Liver (tissue), 9 donors: Measurements from ENCODE around the gene GNAO1. TPM values are rescaled to one million over a fixed set of nuclear protein-coding genes. Genes with fewer than 3 reads are reported as not detected.

ENCODE experiments used
- DNase-seq: peaks from one replicate; pipeline ENCODE4 v3.0.0-alpha.2; 2017; ENCODE audit warnings: low spot score
- H3K27ac ChIP-seq, 2 donors: one replicate each; pipeline ENCODE4 v1.7.0; 2013; ENCODE audit warnings: inconsistent platforms in 2 of 2, low read length in 2 of 2, control low read depth in 1 of 2, low read depth in 1 of 2, mild to moderate bottlenecking in 1 of 2
- H3K27me3 ChIP-seq, 4 donors: one replicate each; pipeline versions ENCODE4 v1.6.1 to v1.7.0; 2013; ENCODE audit warnings: low read length in 3 of 4, inconsistent platforms in 1 of 4, mild to moderate bottlenecking in 1 of 4, moderate library complexity in 1 of 4; ENCODE audit not compliant: control insufficient read depth in 4 of 4, insufficient read depth in 4 of 4
- H3K36me3 ChIP-seq, 4 donors: one replicate each; pipeline versions ENCODE4 v1.6.1 to v1.7.0; 2013; ENCODE audit warnings: low read length in 3 of 4, mild to moderate bottlenecking in 3 of 4, low read depth in 1 of 4, moderate library complexity in 1 of 4; ENCODE audit not compliant: control insufficient read depth in 4 of 4, insufficient read depth in 3 of 4
- H3K4me1 ChIP-seq, 4 donors: one replicate each; pipeline versions ENCODE4 v1.6.1 to v1.7.0; 2013; ENCODE audit warnings: low read length in 3 of 4, mild to moderate bottlenecking in 3 of 4, moderate library complexity in 1 of 4; ENCODE audit not compliant: control insufficient read depth in 4 of 4, insufficient read depth in 4 of 4
- H3K4me3 ChIP-seq, 3 donors: one replicate each; pipeline versions ENCODE4 v1.6.1 to v1.7.0; 2013; ENCODE audit warnings: low read length in 3 of 3, control low read depth in 1 of 3, low read depth in 1 of 3, mild to moderate bottlenecking in 1 of 3
- H3K9ac ChIP-seq, 2 donors: one replicate each; pipeline ENCODE4 v1.7.0; 2013; ENCODE audit warnings: low read length in 2 of 2, mild to moderate bottlenecking in 2 of 2, moderate library complexity in 2 of 2, control low read depth in 1 of 2, low read depth in 1 of 2
- H3K9me3 ChIP-seq, 4 donors: one replicate each; pipeline versions ENCODE4 v1.6.1 to v1.7.0; 2013; ENCODE audit warnings: low read length in 3 of 4; ENCODE audit not compliant: control insufficient read depth in 4 of 4
- EGR1 ChIP-seq, 2 donors: IDR thresholded peaks; 2 replicates each; pipeline ENCODE4 v1.6.1; 2016 to 2018; ENCODE audit warnings: antibody characterized with exemption in 2 of 2, low read depth in 2 of 2
- FOXA1 ChIP-seq: IDR thresholded peaks from 2 replicates; pipeline ENCODE4 v1.6.1; 2016; ENCODE audit warnings: antibody characterized with exemption
- FOXA2 ChIP-seq: IDR thresholded peaks from 2 replicates; pipeline ENCODE4 v1.6.1; 2016; ENCODE audit warnings: antibody characterized with exemption
- HNF4A ChIP-seq, 2 donors: conservative IDR thresholded peaks; 2 replicates each; pipeline ENCODE4 v1.6.1; 2016; ENCODE audit warnings: antibody characterized with exemption in 2 of 2, mild to moderate bottlenecking in 2 of 2
- HNF4G ChIP-seq: IDR thresholded peaks from 2 replicates; pipeline ENCODE4 v1.6.1; 2016; ENCODE audit warnings: antibody characterized with exemption
- NR2F2 ChIP-seq: IDR thresholded peaks from 2 replicates; pipeline ENCODE4 v1.6.1; 2016; ENCODE audit warnings: antibody characterized with exemption
- RAD21 ChIP-seq, 2 donors: IDR thresholded peaks; 2 replicates each; pipeline ENCODE4 v1.6.1; 2016; ENCODE audit warnings: antibody characterized with exemption in 2 of 2, mild to moderate bottlenecking in 2 of 2
- RXRA ChIP-seq, 2 donors: IDR thresholded peaks; 2 replicates each; pipeline ENCODE4 v1.6.1; 2017 to 2018; ENCODE audit warnings: antibody characterized with exemption in 2 of 2, mild to moderate bottlenecking in 1 of 2
- SP1 ChIP-seq: IDR thresholded peaks from 2 replicates; pipeline ENCODE4 v1.6.1; 2018; ENCODE audit warnings: antibody characterized with exemption, mild to moderate bottlenecking
- TAF1 ChIP-seq: conservative IDR thresholded peaks from 2 replicates; pipeline ENCODE4 v1.6.1; 2016; ENCODE audit warnings: antibody characterized with exemption, mild to moderate bottlenecking
- WGBS: extraction: QIAGEN DNeasy Blood & Tissue Kit; methylation state at CpG from one replicate; pipeline ENCODE4 v1.1.7; 2013; 5-methylcytosine and 5-hydroxymethylcytosine counted together
- polyA plus RNA-seq, 2 donors: library from polyadenylated mRNA; stranded (reverse) in 1 of 2; unstranded in 1 of 2; fragments of 200-250 nt in 1 of 2; fragments of >200 nt in 1 of 2; fragmentation: Nextera tagmentation in 1 of 2; extraction: Ambion mirVana in 1 of 2; gene quantifications; one replicate each; pipeline versions ENCODE4 v1.2.1 to v1.2.3, GENCODE V29; 2013 to 2015
- total RNA-seq, 2 donors: library from RNA; depleted of rRNA; stranded (reverse); fragments of >200 nt; gene quantifications; one replicate each; pipeline ENCODE4 v1.2.3, GENCODE V29; 2014
- TF ChIP-seq, protein P1 (sequence below): IDR thresholded peaks from 2 replicates; pipeline ENCODE4 v1.6.1; 2016; ENCODE audit warnings: antibody characterized with exemption
- TF ChIP-seq, protein P2 (sequence below): fragments of 150-350 bp; IDR thresholded peaks from 2 replicates; pipeline ENCODE4 v1.5.1; 2017; ENCODE audit warnings: improper control_type of control experiment, low read depth, low read length; ENCODE audit not compliant: missing input control
- TF ChIP-seq, protein P3 (sequence below): IDR thresholded peaks from 2 replicates; pipeline ENCODE4 v1.6.1; 2016; ENCODE audit warnings: antibody characterized with exemption
- donor health status: healthy.
- donor health status: healthy.
- donor health status: healthy.
- donor health status: healthy.
- donor health status: healthy.

GNAO1 gene
- total and polyA plus RNA-seq, 4 donors, result 0.61 to 15.1 (median 7.0) TPM

DNA sequence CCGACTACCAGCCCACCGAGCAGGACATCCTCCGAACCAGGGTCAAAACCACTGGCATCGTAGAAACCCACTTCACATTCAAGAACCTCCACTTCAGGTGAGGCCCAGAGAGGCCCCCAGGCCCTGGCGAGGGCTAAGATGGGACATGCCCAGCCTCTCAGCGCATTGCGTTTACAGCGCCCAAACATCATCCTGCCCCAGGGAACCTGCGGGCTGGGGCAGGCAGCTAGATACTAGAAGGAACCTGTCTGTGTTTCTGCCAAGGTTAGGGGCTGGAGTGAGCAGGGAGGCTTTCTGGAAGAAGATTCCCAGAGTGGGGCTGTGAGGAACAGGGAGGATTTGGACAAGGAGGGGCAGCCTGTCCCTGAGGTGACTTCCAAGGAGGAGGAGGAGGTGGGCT lies 143.5 kb downstream of the GNAO1 start:
- Histone ChIP-seq H3K27me3 (no peaks in the 10 kb centered on the region), H3K27ac (no peak overlapping the region), H3K4me1 (peaks cover 0 to 12% (median 3%) of the 10 kb centered on the region in 4 donors), H3K9me3 (no peaks in the 10 kb centered on the region), H3K4me3 (no peak overlapping the region), H3K9ac (no peak overlapping the region), H3K36me3 (peaks cover 0 to 40% (median 10%) of the 10 kb centered on the region in 4 donors)
- DNase-seq, result no peak
- TF ChIP-seq RXRA (IDR thresholded peaks at IDR 0.05), result no peak
- TF ChIP-seq, protein P1, sequence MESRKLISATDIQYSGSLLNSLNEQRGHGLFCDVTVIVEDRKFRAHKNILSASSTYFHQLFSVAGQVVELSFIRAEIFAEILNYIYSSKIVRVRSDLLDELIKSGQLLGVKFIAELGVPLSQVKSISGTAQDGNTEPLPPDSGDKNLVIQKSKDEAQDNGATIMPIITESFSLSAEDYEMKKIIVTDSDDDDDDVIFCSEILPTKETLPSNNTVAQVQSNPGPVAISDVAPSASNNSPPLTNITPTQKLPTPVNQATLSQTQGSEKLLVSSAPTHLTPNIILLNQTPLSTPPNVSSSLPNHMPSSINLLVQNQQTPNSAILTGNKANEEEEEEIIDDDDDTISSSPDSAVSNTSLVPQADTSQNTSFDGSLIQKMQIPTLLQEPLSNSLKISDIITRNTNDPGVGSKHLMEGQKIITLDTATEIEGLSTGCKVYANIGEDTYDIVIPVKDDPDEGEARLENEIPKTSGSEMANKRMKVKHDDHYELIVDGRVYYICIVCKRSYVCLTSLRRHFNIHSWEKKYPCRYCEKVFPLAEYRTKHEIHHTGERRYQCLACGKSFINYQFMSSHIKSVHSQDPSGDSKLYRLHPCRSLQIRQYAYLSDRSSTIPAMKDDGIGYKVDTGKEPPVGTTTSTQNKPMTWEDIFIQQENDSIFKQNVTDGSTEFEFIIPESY, result no peak
- TF ChIP-seq, protein P2, sequence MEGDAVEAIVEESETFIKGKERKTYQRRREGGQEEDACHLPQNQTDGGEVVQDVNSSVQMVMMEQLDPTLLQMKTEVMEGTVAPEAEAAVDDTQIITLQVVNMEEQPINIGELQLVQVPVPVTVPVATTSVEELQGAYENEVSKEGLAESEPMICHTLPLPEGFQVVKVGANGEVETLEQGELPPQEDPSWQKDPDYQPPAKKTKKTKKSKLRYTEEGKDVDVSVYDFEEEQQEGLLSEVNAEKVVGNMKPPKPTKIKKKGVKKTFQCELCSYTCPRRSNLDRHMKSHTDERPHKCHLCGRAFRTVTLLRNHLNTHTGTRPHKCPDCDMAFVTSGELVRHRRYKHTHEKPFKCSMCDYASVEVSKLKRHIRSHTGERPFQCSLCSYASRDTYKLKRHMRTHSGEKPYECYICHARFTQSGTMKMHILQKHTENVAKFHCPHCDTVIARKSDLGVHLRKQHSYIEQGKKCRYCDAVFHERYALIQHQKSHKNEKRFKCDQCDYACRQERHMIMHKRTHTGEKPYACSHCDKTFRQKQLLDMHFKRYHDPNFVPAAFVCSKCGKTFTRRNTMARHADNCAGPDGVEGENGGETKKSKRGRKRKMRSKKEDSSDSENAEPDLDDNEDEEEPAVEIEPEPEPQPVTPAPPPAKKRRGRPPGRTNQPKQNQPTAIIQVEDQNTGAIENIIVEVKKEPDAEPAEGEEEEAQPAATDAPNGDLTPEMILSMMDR, result no peak
- no peak for TF ChIP-seq NR2F2
- no peak for TF ChIP-seq TAF1
- no peak for TF ChIP-seq RAD21 (IDR thresholded peaks at IDR 0.05)
- TF ChIP-seq HNF4G, result no peak
- no peak for TF ChIP-seq FOXA1
- TF ChIP-seq, protein P3, sequence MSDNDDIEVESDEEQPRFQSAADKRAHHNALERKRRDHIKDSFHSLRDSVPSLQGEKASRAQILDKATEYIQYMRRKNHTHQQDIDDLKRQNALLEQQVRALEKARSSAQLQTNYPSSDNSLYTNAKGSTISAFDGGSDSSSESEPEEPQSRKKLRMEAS, result no peak
- TF ChIP-seq FOXA2, result no peak
- WGBS, result 91% methylated on average over 9 of the region's 9 CpGs

DNA sequence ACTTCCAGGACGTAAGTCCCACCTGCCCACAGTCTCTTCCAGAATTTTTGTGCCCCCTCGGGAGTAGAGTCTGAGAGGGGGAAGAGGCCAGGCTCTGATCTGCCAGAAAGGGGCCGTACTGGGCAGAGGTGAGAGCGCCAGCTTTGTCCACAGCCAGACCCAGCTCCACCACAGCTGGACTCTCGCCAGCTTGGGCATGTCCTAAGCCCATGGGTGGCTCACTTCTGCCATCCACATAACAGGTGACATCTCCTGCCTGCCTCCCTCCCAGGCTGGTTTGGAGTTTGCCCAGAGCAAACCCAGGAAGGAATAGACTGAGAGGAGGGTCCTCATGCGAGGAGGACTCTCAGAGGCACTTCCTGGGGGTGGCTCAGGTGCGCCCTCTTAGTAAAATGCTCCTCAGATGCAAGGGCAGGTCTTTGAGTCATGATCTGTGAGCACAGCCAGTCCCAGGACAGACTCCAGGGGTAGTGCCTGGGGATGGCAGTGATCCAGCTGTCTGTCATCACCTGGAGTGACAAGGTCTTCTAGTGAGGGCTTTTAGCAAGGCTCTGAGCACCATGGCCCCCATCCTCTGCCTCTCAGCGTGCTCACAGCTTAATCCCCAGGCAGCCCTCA lies 144.9 kb downstream of the GNAO1 start:
- H3K36me3 ChIP-seq, result peaks cover 0 to 54% (median 13%) of the 10 kb centered on the region in 4 donors
- TF ChIP-seq, protein P1, result no peak
- TF ChIP-seq SP1 (no peak), TAF1 (no peak), FOXA2 (no peak), HNF4A (conservative IDR thresholded peaks at IDR 0.05) (peak in 1 of 2 donors; percentile 38), RAD21 (IDR thresholded peaks at IDR 0.05) (peak in 1 of 2 donors; percentile 11), EGR1 (IDR thresholded peaks at IDR 0.05; ENCODE audit: low read depth in 2 of 2) (no peak)
- TF ChIP-seq, protein P2, result no peak
- TF ChIP-seq, protein P3, result no peak
- H3K4me3 ChIP-seq, result no peak overlapping the region
- H3K4me1 ChIP-seq, result peaks cover 0 to 7% (median 0%) of the 10 kb centered on the region in 4 donors
- 75% methylated on average over 8 of the region's 8 CpGs for WGBS
- H3K27me3 ChIP-seq, result no peaks in the 10 kb centered on the region
- no peak for DNase-seq
- no peaks in the 10 kb centered on the region for H3K9me3 ChIP-seq
- H3K9ac ChIP-seq, result no peak overlapping the region
- no peak overlapping the region for H3K27ac ChIP-seq
